NCI-H82 treated with DMSO at 0.1 percent for 48 hours (cell line): ENCODE results near the gene TATDN2.

Experiments used
- DNase-seq: peaks from one replicate; lab custom pipeline; 2025; ENCODE audit not compliant: unreplicated experiment; lab: John Stamatoyannopoulos, UW

TATDN2 gene

GRCh38 chr3:10234526-10235230, 13.6 kb upstream of the TATDN2 start:
- DNase-seq = no peak

DNA sequence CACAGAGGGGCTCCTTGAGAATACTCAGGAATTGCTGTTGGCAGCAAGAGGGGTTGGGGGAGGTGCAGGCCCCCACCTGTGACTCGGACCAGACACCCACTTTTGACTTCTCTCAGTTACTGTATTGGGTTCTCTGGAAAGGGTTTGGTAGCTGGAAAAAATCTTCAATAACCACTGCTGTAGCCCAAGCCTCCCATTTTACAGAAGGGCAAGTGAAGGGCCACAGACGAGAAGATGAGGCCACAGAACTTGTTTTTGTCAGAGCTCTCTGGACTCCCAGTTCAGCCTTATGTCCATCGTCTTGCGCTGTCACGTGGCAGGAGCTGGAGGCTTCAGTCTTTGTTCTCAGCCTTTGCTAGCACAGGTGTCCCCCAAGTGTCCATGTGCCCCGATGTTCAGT, 12.7 kb upstream of the TATDN2 start:
- no peak for DNase-seq

GRCh38 chr3:10238345-10239183, 9.7 kb upstream of the TATDN2 start:
- no peak for DNase-seq

DNA sequence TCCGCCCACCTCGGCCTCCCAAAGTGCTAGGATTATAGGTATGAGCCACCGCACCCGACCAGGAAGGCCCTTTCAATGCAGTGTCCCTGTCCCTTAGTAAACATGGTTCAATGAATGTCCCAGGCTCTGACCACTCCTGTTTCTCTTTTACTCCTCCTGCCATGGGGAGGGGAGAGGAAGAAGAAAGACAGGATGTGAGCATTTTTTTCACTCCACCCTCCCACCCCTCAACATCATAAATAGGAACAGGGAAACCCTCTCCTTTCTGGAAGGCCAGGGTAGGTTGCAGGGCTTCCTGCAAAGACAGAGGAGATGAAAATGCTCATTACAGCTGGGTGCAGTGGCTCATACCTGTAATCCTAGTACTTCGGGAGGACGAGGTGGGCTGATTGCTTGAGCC, 7.5 kb upstream of the TATDN2 start:
- DNase-seq = no peak

GRCh38 chr3:10242182-10243065, 5.8 kb upstream of the TATDN2 start:
- DNase-seq = no peak

- DNase-seq = no peak
Observed at GRCh38 chr3:10244009-10244408, 4.2 kb upstream of the TATDN2 start.

GRCh38 chr3:10245081-10245712, 3.1 kb upstream of the TATDN2 start:
- no peak for DNase-seq

DNA sequence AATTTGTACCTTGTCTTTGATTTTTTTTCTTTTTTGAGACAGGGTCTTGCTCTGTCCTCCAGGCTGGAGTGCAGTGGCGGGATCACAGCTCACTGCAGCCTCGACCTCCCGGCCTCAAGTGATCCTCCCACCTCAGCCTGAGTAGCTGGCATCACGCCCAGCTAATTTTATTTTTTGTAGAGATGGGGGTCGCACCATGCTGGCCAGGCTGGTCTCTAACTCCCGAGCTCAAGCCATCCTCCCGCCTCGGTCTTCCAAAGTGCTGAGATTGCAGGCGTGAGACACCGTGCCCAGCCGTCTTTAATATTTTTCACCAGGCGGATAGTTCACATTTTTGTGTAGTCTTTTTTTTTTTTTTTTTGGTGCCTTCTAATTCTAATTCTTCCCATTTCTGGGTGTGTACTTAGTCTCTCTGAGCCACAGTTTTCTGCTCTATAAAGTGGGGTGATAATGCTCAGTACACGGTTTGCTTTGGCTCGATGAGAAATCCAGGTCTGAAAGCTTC, 528 bp upstream of the TATDN2 start:
- DNase-seq = no peak

DNA sequence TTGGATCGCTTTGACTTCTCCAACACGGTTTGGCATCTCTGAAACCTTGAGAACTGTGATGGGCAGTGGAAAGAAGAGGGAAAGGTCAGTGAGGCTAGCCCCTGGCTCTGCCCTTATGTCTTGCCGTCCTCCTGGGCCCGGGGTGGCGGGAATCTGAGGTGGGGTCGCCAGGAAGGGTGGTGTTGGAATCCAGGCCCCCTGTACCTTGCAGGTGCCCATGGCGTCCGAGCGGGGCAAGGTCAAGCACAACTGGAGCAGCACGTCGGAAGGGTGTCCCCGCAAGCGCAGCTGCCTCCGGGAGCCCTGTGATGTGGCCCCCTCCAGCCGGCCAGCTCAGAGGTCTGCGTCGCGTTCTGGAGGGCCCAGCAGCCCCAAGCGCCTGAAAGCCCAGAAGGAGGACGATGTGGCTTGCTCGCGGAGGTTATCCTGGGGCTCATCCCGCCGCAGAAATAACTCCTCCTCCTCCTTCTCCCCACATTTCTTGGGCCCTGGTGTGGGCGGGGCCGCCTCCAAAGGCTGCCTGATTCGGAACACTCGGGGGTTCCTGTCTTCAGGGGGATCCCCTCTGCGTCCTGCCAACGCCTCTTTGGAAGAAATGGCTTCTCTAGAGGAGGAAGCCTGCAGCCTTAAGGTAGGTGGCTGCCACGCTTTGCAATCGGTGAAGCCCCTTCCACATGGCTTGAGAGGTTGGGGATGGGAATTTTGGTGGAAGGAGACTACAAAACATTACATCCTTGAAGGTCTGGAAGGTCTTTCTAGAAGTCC, 907 bp downstream of the TATDN2 start:
- no peak for DNase-seq

DNA sequence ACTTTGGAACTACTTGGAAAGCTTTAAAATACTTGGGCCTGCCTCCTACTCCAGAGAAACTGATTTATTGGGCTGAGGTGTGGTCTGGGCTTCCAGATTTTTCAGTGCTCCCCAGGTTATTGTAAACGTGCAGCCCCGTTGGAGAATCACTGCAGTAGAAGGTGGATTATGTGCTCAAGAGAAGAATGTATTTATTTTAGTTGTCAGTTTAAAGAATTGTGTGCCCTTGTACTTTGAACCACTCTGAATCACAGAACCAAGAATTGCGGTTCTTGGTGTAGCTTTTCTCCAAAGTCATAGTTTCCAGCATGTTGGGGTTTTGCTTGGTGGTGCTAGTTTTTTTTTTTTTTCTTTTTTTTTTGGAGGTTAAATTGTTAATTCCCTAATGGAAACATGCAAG, 1.6 kb downstream of the TATDN2 start:
- no peak for DNase-seq

DNA sequence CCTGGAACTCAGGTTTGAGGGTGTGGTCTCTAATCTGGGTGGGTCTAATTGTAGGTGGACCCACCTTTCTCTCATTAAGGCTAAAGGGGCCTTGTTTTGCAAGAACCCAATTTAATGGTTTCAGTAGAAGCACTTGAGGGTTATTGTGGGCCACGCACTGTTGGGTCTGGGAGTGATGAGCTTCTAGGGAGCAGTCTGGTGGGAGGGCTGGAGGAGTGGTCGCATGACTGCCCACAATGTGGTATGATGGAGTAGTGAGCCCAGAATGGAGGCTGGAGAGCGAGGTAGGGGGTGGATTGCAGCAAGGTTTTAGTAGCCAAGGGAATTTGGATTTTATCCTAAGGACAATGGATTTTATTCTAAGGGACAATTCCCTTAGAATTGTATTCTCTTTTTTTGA, 2.7 kb downstream of the TATDN2 start:
- no peak for DNase-seq

- no peak for DNase-seq
Observed at GRCh38 chr3:10253731-10254130, 5.5 kb downstream of the TATDN2 start.

DNA sequence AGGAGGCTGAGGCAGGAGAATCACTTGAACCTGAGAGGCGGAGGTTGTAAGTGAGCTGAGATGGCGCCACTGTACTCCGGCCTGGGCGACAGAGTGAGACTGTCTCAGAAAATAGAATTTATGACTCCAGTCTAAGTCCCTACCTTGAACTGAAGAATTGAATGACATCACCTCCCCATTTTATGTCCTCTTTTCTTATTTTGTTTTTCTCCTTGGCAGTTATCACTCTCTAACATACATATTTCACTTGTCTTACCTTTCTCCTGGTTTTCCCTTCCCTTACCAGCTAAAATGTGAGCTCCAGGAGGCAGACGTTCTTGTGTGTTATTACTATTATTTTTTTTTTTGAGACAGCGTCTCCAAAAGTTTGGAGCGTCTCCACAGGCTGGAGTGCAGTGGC, 7.6 kb downstream of the TATDN2 start:
- DNase-seq = no peak

DNA sequence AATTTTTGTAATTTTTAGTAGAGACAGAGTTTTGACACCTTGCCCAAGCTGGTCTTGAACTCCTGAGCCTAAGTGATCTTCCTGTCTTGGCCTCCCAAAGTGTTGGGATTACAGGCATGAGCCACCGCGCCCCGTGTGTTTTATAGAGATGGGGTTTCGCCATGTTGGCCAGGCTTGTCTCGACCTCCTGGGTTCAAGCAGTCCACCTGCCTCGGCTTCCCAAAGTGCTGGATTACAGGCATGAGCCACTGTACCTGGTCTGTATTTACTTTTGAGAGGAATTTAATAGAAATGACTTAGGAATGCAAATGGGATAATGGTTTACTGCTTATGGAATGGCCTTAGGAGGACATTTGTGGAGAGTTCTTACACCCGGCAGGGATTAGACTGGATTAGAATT, 10.8 kb downstream of the TATDN2 start:
- no peak for DNase-seq

GRCh38 chr3:10259798-10260197, 11.5 kb downstream of the TATDN2 start:
- no peak for DNase-seq

DNA sequence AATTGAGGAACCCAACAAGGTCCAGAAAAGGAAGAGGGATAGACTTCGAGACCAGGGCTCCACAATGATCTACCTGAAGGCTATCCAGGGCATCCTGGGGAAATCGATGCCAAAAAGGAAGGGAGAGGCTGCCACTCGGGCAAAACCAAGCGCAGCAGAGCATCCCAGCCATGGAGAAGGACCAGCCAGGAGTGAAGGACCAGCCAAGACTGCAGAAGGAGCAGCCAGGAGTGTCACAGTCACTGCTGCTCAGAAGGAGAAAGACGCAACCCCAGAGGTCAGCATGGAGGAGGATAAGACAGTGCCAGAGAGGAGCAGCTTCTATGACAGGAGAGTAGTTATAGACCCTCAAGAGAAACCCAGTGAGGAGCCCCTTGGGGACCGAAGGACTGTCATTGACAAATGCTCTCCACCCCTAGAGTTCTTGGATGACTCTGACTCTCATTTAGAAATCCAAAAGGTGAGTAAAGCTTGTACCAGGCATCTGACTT, 12.0 kb downstream of the TATDN2 start:
- no peak for DNase-seq

- DNase-seq = no peak
Observed at GRCh38 chr3:10262027-10262426, 13.8 kb downstream of the TATDN2 start.

DNA sequence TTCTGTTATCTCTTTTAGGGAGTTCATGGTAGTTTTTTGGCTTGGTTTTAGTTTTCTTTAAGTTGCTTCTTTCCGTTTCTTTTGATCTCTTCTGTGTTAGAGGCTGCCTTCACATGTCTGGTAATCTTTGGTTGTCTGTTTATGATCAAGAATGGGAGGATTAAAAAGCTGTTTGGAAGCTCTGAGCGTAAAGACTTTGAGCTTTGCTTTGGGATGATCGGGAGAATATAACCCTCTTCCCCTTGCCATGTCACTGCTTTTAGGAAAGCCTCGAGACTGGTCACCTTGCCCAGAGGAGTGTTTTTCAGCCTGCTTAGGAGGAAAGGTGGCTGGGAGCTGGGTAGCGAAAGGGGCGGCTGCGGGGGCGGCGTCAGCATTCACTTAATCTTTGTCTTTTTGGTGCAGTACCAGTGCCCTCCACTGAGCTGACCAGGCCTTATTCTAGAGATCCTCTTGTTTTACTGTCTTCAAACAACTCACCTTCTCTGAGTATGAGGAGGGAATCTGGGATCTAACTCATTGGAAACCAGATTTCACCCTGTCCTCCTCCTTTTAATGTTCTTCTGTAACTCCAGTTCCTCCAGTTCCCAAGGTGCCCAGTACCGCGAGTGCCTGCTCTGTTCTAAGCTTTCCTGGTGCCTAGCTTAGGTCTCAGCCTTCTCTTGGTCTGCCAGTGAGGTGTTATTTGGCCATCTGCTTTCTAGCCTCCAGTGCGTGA, 15.5 kb downstream of the TATDN2 start:
- DNase-seq = peak; percentile 4

DNA sequence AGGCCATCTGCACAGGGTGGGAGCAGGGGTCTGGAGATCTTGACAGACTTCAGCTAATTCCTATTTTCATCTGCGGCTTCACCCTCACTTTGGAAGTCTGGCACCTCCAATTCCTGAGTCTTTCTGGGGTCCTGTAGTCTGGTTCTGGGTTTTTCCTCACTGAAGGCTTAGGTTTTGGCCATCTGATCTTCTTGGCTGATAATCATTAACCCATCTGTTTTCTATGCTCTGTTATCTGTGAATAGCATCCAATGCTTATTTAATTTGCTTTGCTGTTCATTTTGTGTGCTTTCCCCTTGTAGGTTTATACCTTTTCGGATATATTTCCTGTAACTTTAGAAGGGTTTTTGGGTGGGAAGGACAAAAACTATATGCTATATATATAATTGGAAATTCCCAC, 17.6 kb downstream of the TATDN2 start:
- no peak for DNase-seq
